Measurements from ENCODE around the gene PLCL1. TPM values are rescaled to one million over a fixed set of nuclear protein-coding genes. Genes with fewer than 3 reads are reported as not detected.

Gene PLCL1
- total RNA-seq, 2 donors from 2014 or later = 6.7 to 6.8 TPM

- Histone ChIP-seq H3K27ac (no peak overlapping the region), H3K4me1 (replicated peaks) (no peaks in the 10 kb centered on the region), H3K27me3 (replicated peaks; ENCODE audit: insufficient read depth) (no peaks in the 10 kb centered on the region), H3K36me3 (no peaks in the 10 kb centered on the region), H3K4me3 (no peak overlapping the region), H3K9me3 (no peaks in the 10 kb centered on the region)
- TF ChIP-seq POLR2A (IDR thresholded peaks at IDR 0.05) (no peak), CTCF (IDR thresholded peaks at IDR 0.05) (no peak), POLR2AphosphoS5 (IDR thresholded peaks at IDR 0.05) (no peak)
- intact Hi-C loops (cut with DNase I) = no loop called here
- DNase-seq (ENCODE audit: low spot score) = no peak
Measured at GRCh38 chr2:198045227-198045626, 240.8 kb downstream of the PLCL1 start.

DNA sequence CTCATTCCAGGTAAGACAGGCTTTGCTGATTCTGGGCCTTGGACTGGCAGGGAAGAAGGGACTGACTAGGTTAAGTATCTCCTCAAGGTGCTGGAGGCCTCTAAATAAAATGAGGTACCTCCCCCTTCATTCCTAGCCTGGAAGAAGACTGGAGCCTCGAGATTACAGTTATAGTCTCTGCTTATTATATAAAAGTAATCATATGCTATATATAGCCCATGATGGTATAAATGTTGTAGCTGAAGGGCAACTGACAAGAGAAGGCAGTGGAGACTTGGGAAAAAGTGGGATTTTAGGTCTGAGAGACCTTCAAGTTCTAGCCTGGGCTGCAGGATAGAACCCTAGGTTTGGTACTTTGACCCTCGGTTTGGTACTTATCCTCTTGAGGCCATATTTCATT is 248.3 kb downstream of the PLCL1 start:
- no peaks in the 10 kb centered on the region for H3K36me3 ChIP-seq
- no peaks in the 10 kb centered on the region for H3K4me1 ChIP-seq (replicated peaks)
- H3K27ac ChIP-seq = no peak overlapping the region
- DNase-seq (ENCODE audit: low spot score) = no peak
- no peaks in the 10 kb centered on the region for H3K9me3 ChIP-seq
- 81% methylated on average over 2 of the region's 2 CpGs for WGBS
- no peak for TF ChIP-seq POLR2A (IDR thresholded peaks at IDR 0.05)
- TF ChIP-seq POLR2AphosphoS5 (IDR thresholded peaks at IDR 0.05) = no peak
- TF ChIP-seq CTCF (IDR thresholded peaks at IDR 0.05) = no peak
- H3K27me3 ChIP-seq (replicated peaks; ENCODE audit: insufficient read depth) = no peaks in the 10 kb centered on the region
- H3K4me3 ChIP-seq = no peak overlapping the region
- intact Hi-C loops (cut with DNase I) = no loop called here

- WGBS = 100% methylated on average over 1 of the region's 1 CpG
- Histone ChIP-seq H3K4me3 (no peak overlapping the region), H3K4me1 (replicated peaks) (no peaks in the 10 kb centered on the region), H3K36me3 (no peaks in the 10 kb centered on the region), H3K9me3 (no peaks in the 10 kb centered on the region), H3K27me3 (replicated peaks; ENCODE audit: insufficient read depth) (no peaks in the 10 kb centered on the region), H3K27ac (no peak overlapping the region)
- DNase-seq (ENCODE audit: low spot score) = no peak
- intact Hi-C loops (cut with DNase I) = no loop called here
- TF ChIP-seq POLR2A (IDR thresholded peaks at IDR 0.05) = no peak
- no peak for TF ChIP-seq POLR2AphosphoS5 (IDR thresholded peaks at IDR 0.05)
- no peak for TF ChIP-seq CTCF (IDR thresholded peaks at IDR 0.05)
Measured at GRCh38 chr2:198053148-198053547, 248.8 kb downstream of the PLCL1 start.

DNA sequence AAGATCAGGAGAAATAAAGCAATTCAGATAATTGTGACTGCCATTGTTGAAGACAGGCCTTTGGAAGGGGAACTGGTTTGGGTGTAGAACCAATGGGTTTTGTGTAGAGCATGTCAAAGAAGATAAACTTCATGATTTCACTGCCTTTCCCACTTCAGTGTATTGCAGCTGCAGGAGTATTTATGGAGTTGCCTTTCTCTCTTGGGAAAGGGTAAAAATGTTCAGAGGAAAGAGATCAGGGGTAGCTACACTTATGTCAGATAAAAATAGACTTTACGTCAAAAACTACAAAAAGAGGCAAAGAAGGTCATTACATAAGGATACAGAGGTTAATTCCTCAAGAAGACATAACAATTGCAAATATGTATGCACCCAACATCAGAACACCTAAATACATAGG is 249.4 kb downstream of the PLCL1 start:
- Histone ChIP-seq H3K27me3 (replicated peaks; ENCODE audit: insufficient read depth) (no peaks in the 10 kb centered on the region), H3K4me1 (replicated peaks) (no peaks in the 10 kb centered on the region), H3K9me3 (no peaks in the 10 kb centered on the region), H3K36me3 (no peaks in the 10 kb centered on the region), H3K27ac (no peak overlapping the region), H3K4me3 (no peak overlapping the region)
- no peak for DNase-seq (ENCODE audit: low spot score)
- intact Hi-C loops (cut with DNase I) = no loop called here
- no peak for TF ChIP-seq POLR2AphosphoS5 (IDR thresholded peaks at IDR 0.05)
- 93% methylated on average over 1 of the region's 1 CpG for WGBS

GRCh38 chr2:198054299-198054698 is 249.9 kb downstream of the PLCL1 start:
- no peaks in the 10 kb centered on the region for H3K36me3 ChIP-seq
- DNase-seq (ENCODE audit: low spot score) = no peak
- TF ChIP-seq CTCF (IDR thresholded peaks at IDR 0.05) (peak in 3 of 4 experiments; percentile 12 to 26 (median 21)), POLR2A (IDR thresholded peaks at IDR 0.05) (no peak)
- no peaks in the 10 kb centered on the region for H3K27me3 ChIP-seq (replicated peaks; ENCODE audit: insufficient read depth)
- intact Hi-C loops (cut with DNase I) = no loop called here
- no peaks in the 10 kb centered on the region for H3K4me1 ChIP-seq (replicated peaks)
- no peak overlapping the region for H3K27ac ChIP-seq
- WGBS = 43% methylated on average over 1 of the region's 1 CpG
- no peak overlapping the region for H3K4me3 ChIP-seq
- H3K9me3 ChIP-seq = no peaks in the 10 kb centered on the region

All from prostate gland (tissue), 2 donors.